K562 (cell line): Measurements from ENCODE around the gene MEF2D. TPM values are rescaled to one million over a fixed set of nuclear protein-coding genes. Genes with fewer than 3 reads are reported as not detected.

Experiments
- ATAC-seq: fragments of 200-7000 bp; cut with Tn5 transposase; 3 replicates; pipeline ENCODE4 v1.9.1; 2020; ENCODE audit warnings: moderate library complexity
- BruUV-seq: library from RNA; stranded (reverse); fragments of 400-500 nt; replicated peaks from 2 replicates; lab custom pipeline; 2021; lab: Mats Ljungman, UMichigan
- CTCF ChIA-PET: fragments of 300-600 bp; formaldehyde crosslinking; extraction: SDS; loops from one replicate; lab custom pipeline; 2021; ENCODE audit warnings: low intra/inter-chr PET ratio; lab: Yijun Ruan, JAX
- POLR2A ChIA-PET: fragments of 300-600, 350-650 bp; sonication (Branson Sonifier 250); formaldehyde crosslinking; extraction: SDS; loops from one replicate; lab custom pipeline; 2021; ENCODE audit warnings: antibody characterized with exemption, inconsistent platforms; lab: Yijun Ruan, JAX
- DNase-seq, 4 experiments: peaks; one replicate each; pipeline versions ENCODE4 v3.0.0 to v3.0.0-alpha.2; 2011 to 2018; ENCODE audit warnings: low spot score in 3 of 4, mixed read lengths in 3 of 4; ENCODE audit errors: extremely low read depth in 1 of 4
- FAIRE-seq: peaks from 2 replicates; lab custom pipeline; 2011; peaks lifted over from hg19 to GRCh38; lab: Jason Lieb, UNC
- H2AFZ ChIP-seq: 2 replicates; pipeline ENCODE4 v1.6.0; 2011; ENCODE audit warnings: low read depth, low read length, control low read depth, inconsistent platforms
- H3K27ac ChIP-seq: fragments of 200-600 bp; 3 replicates; pipeline ENCODE4 v1.8.0; 2011; ENCODE audit warnings: low read depth, mild to moderate bottlenecking, control low read depth, inconsistent platforms, low read length, moderate library complexity, mixed read lengths; ENCODE audit errors: extremely low read depth
- H3K27me3 ChIP-seq, 2 experiments: fragments of 300-600 bp in 1 of 2; 2 replicates in 1 of 2; 3 replicates in 1 of 2; pipeline versions ENCODE4 v1.6.0 to v1.8.0; 2011; ENCODE audit warnings: inconsistent platforms in 2 of 2, low read length in 2 of 2, mild to moderate bottlenecking in 1 of 2, mixed read lengths in 1 of 2, moderate library complexity in 1 of 2; ENCODE audit not compliant: control insufficient read depth in 2 of 2, insufficient read depth in 2 of 2
- H3K36me3 ChIP-seq: fragments of 300-600 bp; 3 replicates; pipeline ENCODE4 v1.8.0; 2011; ENCODE audit warnings: mild to moderate bottlenecking, low read length, inconsistent platforms; ENCODE audit not compliant: control insufficient read depth, insufficient read depth
- H3K4me1 ChIP-seq, 2 experiments: fragments of 200-600 bp in 1 of 2; replicated peaks in 1 of 2; 2 replicates in 1 of 2; 3 replicates in 1 of 2; pipeline versions ENCODE4 v1.5.1 to v1.8.0; 2011; ENCODE audit warnings: inconsistent platforms in 2 of 2, low read length in 2 of 2, mild to moderate bottlenecking in 1 of 2, mixed read lengths in 1 of 2, moderate library complexity in 1 of 2; ENCODE audit not compliant: control insufficient read depth in 2 of 2, insufficient read depth in 2 of 2
- H3K4me2 ChIP-seq: 2 replicates; pipeline ENCODE4 v1.6.1; 2011; ENCODE audit warnings: low read length, control low read depth, inconsistent platforms, mixed read lengths; ENCODE audit not compliant: insufficient read depth
- H3K4me3 ChIP-seq: fragments of 200-600 bp; sonication (generic), shearing (Covaris generic); 2 replicates; pipeline ENCODE4 v1.5.1; 2016; ENCODE audit warnings: control low read depth, inconsistent platforms
- H3K79me2 ChIP-seq: fragments of 200-600 bp; 3 replicates; pipeline ENCODE4 v1.8.0; 2011; ENCODE audit warnings: low read length, inconsistent platforms; ENCODE audit not compliant: control insufficient read depth, insufficient read depth
- H3K9ac ChIP-seq, 2 experiments: 2 replicates each; pipeline versions ENCODE4 v1.6.0 to v1.6.1; 2011; ENCODE audit warnings: low read depth in 2 of 2, low read length in 2 of 2, control low read depth in 1 of 2, inconsistent platforms in 1 of 2, mild to moderate bottlenecking in 1 of 2, mixed read lengths in 1 of 2; ENCODE audit not compliant: insufficient read depth in 1 of 2
- H3K9me1 ChIP-seq: one replicate; pipeline ENCODE4 v1.6.0; 2011; ENCODE audit warnings: inconsistent platforms, mild to moderate bottlenecking, low read length, moderate library complexity; ENCODE audit not compliant: control insufficient read depth, insufficient read depth
- H3K9me3 ChIP-seq: replicated peaks from 2 replicates; pipeline ENCODE4 v1.5.1; 2011; ENCODE audit warnings: low read depth, low read length, inconsistent platforms; ENCODE audit not compliant: control insufficient read depth, insufficient read depth
- H4K20me1 ChIP-seq: replicated peaks from 2 replicates; pipeline ENCODE4 v1.6.1; 2011; ENCODE audit warnings: low read length, inconsistent platforms, mixed read lengths; ENCODE audit not compliant: control insufficient read depth, insufficient read depth
- BRD4 ChIP-seq: fragments of 200-600 bp; sonication (generic); IDR thresholded peaks from 2 replicates; pipeline ENCODE4 v1.6.1; 2017; ENCODE audit warnings: inconsistent platforms
- FOXJ2 ChIP-seq: fragments of 200-800 bp; sonication (Bioruptor generic); IDR thresholded peaks from 2 replicates; pipeline ENCODE4 v1.6.1; 2016; ENCODE audit warnings: missing genetic modification characterization, missing compliant biosample characterization
- MXI1 ChIP-seq: IDR thresholded peaks from 2 replicates; pipeline ENCODE4 v1.6.1; 2011; ENCODE audit warnings: low read depth, mild to moderate bottlenecking, improper control_type of control experiment, low read length
- PCBP2 ChIP-seq: fragments of 200-400 bp; formaldehyde crosslinking; IDR thresholded peaks from 2 replicates; pipeline ENCODE4 v1.6.1; 2018; ENCODE audit warnings: low read length, low read depth, mild to moderate bottlenecking, moderate library complexity; ENCODE audit not compliant: poor library complexity, severe bottlenecking
- PRPF4 ChIP-seq: fragments of 200-400 bp; formaldehyde crosslinking; IDR thresholded peaks from one replicate; pipeline ENCODE4 v1.6.1; 2017; ENCODE audit warnings: low read length, low read depth, mild to moderate bottlenecking; ENCODE audit not compliant: insufficient read depth, poor library complexity, severe bottlenecking
- SIRT6 ChIP-seq: IDR thresholded peaks from one replicate; pipeline ENCODE4 v1.6.1; 2012; ENCODE audit warnings: low read depth, mild to moderate bottlenecking, control low read depth, inconsistent platforms, low read length, moderate library complexity
- SMAD4 ChIP-seq: fragments of 250-450 bp; sonication (Bioruptor Pico); conservative IDR thresholded peaks from 2 replicates; pipeline ENCODE4 v1.8.0; 2021; ENCODE audit warnings: inconsistent platforms, mild to moderate bottlenecking, moderate library complexity
- ZKSCAN8 ChIP-seq: fragments of 200-800 bp; sonication (Bioruptor generic); IDR thresholded peaks from 2 replicates; pipeline ENCODE4 v1.6.1; 2016; ENCODE audit warnings: missing genetic modification characterization, missing compliant biosample characterization
- ZNF589 ChIP-seq: fragments of 200-800 bp; sonication (Bioruptor generic); IDR thresholded peaks from 2 replicates; pipeline ENCODE4 v1.6.1; 2016; ENCODE audit warnings: low read depth, missing genetic modification characterization, missing compliant biosample characterization
- WGBS: fragments of 100-300 bp; shearing (Covaris generic); methylation state at CpG from one replicate; pipeline ENCODE4 v1.1.6; 2016; ENCODE audit warnings: low coverage, mixed read lengths; ENCODE audit not compliant: insufficient coverage; ENCODE audit errors: missing lambda C conversion rate; 5-methylcytosine and 5-hydroxymethylcytosine counted together
- in situ Hi-C: fragments of 300-500 bp; cut with MboI; formaldehyde crosslinking; loops from 4 replicates; pipeline ENCODE4 v1.15.0; 2018; ENCODE audit warnings: inconsistent platforms, mixed read lengths
- intact Hi-C: fragments of 100-400 bp; cut with micrococcal nuclease; formaldehyde crosslinking; loops from 2 replicates; pipeline ENCODE4 v1.14.2; 2022
- polyA plus RNA-seq, 8 experiments: library from polyadenylated mRNA; depleted of rRNA in 4 of 8; stranded (reverse) in 5 of 8; unstranded in 3 of 8; fragments of >200 nt; fragmentation: Nextera tagmentation in 2 of 8; fragmentation: Illumina TruSeq in 1 of 8; extraction: Ambion mirVana in 2 of 8; extraction: Trizol in 1 of 8; gene quantifications; 2 replicates each; pipeline versions ENCODE4 v1.2.1 to v1.2.3, GENCODE V29; 2011 to 2014; ENCODE audit warnings: inconsistent platforms in 1 of 8, missing spikeins in 1 of 8
- total RNA-seq, 7 experiments: library from RNA; depleted of rRNA in 6 of 7; stranded (reverse); fragments of >200 nt in 6 of 7; fragmentation: Illumina TruSeq in 2 of 7; extraction: Trizol in 2 of 7; gene quantifications; 2 replicates each; pipeline versions ENCODE4 v1.2.1 to v1.2.3, GENCODE V29; 2011 to 2021; ENCODE audit warnings: low replicate concordance in 1 of 7
- TF ChIP-seq, protein P1 (sequence below): fragments of 200-800 bp; sonication (Bioruptor generic); IDR thresholded peaks from 2 replicates; pipeline ENCODE4 v1.6.1; 2017; ENCODE audit warnings: missing genetic modification characterization, missing compliant biosample characterization
- TF ChIP-seq, protein P2 (sequence below): sonication (generic); formaldehyde crosslinking; IDR thresholded peaks from 2 replicates; pipeline ENCODE4 v1.8.0; 2022; ENCODE audit warnings: mild to moderate bottlenecking, missing genetic modification reagents
- TF ChIP-seq, protein P3 (sequence below): fragments of 450-650 bp; formaldehyde crosslinking; IDR thresholded peaks from 2 replicates; pipeline ENCODE4 v1.4.0; 2022; ENCODE audit warnings: missing genetic modification characterization

MEF2D gene
- total and polyA plus RNA-seq, 9 of the 15 experiments (the other 6 are each of a cell fraction or from before 2014, with no cell fraction given): 0.10 to 19.5 (median 2.6) TPM

DNA sequence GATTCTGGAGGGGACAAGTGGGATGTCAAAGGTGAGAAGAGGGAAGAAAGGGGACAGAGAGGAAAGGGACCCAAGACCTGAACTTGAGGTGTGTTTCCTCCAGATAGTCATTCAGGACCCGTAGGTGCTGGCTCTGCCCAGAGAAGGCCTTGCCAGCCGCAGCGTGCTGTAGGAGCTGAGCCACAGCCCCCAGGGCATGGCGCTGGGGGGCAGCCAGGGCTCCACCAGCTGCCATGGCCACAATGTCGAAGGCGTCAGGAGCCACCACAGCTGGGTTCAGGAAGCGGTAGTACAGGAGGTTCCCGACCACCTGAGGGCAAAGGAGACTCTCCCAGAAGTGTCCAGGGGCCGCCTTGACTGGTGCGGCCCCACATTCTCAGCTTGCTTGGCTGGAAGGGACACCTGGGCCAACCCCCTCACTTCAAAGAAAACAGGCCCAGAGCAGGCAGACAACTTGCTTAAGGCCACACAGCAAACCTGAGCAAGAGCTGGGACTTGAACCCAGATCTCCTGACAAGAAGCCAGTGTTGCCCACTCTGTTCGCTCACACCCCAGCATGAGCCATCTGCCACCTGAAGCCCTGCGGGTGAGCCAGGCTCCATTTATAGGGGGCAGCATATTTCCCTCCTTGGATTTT, 34.0 kb upstream of the MEF2D start (continued):
- TF ChIP-seq, protein P1, sequence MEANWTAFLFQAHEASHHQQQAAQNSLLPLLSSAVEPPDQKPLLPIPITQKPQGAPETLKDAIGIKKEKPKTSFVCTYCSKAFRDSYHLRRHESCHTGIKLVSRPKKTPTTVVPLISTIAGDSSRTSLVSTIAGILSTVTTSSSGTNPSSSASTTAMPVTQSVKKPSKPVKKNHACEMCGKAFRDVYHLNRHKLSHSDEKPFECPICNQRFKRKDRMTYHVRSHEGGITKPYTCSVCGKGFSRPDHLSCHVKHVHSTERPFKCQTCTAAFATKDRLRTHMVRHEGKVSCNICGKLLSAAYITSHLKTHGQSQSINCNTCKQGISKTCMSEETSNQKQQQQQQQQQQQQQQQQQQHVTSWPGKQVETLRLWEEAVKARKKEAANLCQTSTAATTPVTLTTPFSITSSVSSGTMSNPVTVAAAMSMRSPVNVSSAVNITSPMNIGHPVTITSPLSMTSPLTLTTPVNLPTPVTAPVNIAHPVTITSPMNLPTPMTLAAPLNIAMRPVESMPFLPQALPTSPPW (CRISPR knock-in tag): no peak
- TF ChIP-seq ZNF589 (no peak), SMAD4 (CRISPR knock-in tag) (no peak)

DNA sequence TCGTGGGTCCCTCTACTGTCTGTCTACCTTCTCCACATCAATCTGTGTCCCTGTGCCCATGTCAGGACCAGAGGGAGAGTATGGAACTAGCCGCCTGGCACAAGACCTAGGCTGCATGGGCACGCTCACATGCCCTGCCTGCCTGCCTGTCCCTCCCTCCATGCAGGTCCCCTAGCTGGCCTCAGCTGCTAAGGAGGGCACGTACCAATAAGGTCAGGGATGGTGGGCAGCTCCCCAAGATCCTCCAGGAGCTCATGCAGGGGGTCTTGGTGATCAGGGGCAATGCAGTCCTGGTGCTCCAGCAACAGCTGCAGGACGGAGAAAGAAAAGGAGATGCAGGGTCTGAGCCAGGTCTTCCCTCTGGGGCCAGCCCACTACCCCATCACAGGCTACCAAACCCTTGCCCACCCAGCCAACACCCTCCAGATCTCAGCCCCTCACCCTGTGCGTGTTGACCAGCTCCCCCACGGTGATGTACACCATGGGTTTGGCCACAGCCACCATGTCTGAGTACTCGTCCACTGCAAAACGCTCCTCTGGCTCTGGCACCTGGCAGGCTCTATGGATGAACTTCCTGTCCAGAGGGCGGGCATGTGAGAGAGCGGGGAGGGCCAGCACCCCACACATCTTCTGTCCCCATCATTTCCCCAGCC, 33.1 kb upstream of the MEF2D start:
- H3K4me2 ChIP-seq: no peak overlapping the region
- no peaks in the 10 kb centered on the region for H4K20me1 ChIP-seq
- no peak for ATAC-seq
- in situ Hi-C loops (no loop called here), intact Hi-C loops (no loop called here)
- no peak for DNase-seq
- no peaks in the 10 kb centered on the region for H3K9me1 ChIP-seq
- H3K36me3 ChIP-seq: peaks cover 67% of the 10 kb centered on the region; the same call in 2 of the 3 replicates
- H3K27me3 ChIP-seq: no peaks in the 10 kb centered on the region
- 0 out of 5 replicates have a peak, but pooled peaks cover 0 to 3% of the 10 kb centered on the region in 2 experiments for H3K4me1 ChIP-seq
- H3K9ac ChIP-seq: no peak overlapping the region
- H3K27ac ChIP-seq: no peak overlapping the region
- ChIA-PET CTCF (no interaction called here), POLR2A (interaction anchor here (1.8 kb wide), 1 partner anchor 9 kb away, joined by 10 read pairs; no protein-coding TSS in a partner anchor)
- H3K79me2 ChIP-seq: no peaks in the 10 kb centered on the region
- 70% methylated on average over 11 of the region's 11 CpGs for WGBS
- no peak overlapping the region for H3K4me3 ChIP-seq
- no TSS peak for BruUV-seq
- H2AFZ ChIP-seq: no peak overlapping the region
- no peak for FAIRE-seq
- no peaks in the 10 kb centered on the region for H3K9me3 ChIP-seq
- TF ChIP-seq FOXJ2 (tag) (no peak), PCBP2 (no peak), SMAD4 (CRISPR knock-in tag) (no peak), MXI1 (no peak), BRD4 (no peak), ZKSCAN8 (CRISPR knock-in tag) (no peak), SIRT6 (no peak), PRPF4 (no peak)
- TF ChIP-seq, protein P2, sequence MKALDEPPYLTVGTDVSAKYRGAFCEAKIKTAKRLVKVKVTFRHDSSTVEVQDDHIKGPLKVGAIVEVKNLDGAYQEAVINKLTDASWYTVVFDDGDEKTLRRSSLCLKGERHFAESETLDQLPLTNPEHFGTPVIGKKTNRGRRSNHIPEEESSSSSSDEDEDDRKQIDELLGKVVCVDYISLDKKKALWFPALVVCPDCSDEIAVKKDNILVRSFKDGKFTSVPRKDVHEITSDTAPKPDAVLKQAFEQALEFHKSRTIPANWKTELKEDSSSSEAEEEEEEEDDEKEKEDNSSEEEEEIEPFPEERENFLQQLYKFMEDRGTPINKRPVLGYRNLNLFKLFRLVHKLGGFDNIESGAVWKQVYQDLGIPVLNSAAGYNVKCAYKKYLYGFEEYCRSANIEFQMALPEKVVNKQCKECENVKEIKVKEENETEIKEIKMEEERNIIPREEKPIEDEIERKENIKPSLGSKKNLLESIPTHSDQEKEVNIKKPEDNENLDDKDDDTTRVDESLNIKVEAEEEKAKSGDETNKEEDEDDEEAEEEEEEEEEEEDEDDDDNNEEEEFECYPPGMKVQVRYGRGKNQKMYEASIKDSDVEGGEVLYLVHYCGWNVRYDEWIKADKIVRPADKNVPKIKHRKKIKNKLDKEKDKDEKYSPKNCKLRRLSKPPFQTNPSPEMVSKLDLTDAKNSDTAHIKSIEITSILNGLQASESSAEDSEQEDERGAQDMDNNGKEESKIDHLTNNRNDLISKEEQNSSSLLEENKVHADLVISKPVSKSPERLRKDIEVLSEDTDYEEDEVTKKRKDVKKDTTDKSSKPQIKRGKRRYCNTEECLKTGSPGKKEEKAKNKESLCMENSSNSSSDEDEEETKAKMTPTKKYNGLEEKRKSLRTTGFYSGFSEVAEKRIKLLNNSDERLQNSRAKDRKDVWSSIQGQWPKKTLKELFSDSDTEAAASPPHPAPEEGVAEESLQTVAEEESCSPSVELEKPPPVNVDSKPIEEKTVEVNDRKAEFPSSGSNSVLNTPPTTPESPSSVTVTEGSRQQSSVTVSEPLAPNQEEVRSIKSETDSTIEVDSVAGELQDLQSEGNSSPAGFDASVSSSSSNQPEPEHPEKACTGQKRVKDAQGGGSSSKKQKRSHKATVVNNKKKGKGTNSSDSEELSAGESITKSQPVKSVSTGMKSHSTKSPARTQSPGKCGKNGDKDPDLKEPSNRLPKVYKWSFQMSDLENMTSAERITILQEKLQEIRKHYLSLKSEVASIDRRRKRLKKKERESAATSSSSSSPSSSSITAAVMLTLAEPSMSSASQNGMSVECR (CRISPR knock-in tag): no peak
- TF ChIP-seq, protein P3, sequence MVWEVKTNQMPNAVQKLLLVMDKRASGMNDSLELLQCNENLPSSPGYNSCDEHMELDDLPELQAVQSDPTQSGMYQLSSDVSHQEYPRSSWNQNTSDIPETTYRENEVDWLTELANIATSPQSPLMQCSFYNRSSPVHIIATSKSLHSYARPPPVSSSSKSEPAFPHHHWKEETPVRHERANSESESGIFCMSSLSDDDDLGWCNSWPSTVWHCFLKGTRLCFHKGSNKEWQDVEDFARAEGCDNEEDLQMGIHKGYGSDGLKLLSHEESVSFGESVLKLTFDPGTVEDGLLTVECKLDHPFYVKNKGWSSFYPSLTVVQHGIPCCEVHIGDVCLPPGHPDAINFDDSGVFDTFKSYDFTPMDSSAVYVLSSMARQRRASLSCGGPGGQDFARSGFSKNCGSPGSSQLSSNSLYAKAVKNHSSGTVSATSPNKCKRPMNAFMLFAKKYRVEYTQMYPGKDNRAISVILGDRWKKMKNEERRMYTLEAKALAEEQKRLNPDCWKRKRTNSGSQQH (CRISPR knock-in tag): no peak
